ENCODE results near the gene UQCRC1.

UQCRC1 gene

GRCh38 chr3:48607519-48607918, 1.9 kb downstream of the UQCRC1 start (continued):
- TF ChIP-seq ATF2 (tag by site-specific recombination; IDR thresholded peaks at IDR 0.05; ENCODE audit: low read depth) (peak; percentile 59; the same call in 1 of the 2 replicates), ZNF660 (tag by site-specific recombination; IDR thresholded peaks at IDR 0.05) (no peak)

GRCh38 chr3:48601622-48601994, 7.8 kb downstream of the UQCRC1 start:
- Histone ChIP-seq H3K36me3 (ENCODE audit: control insufficient read depth in 2 of 2, insufficient read depth in 1 of 2, low read length in 2 of 2) (peaks cover 6 to 98% of the 10 kb centered on the region in 2 experiments; a peak in 2 of 3 replicates), H3K9me3 (ENCODE audit: control insufficient read depth, insufficient read depth, low read depth, low read length) (no peaks in the 10 kb centered on the region), H3K4me1 (ENCODE audit: control insufficient read depth, insufficient read depth, low read length) (no peaks in the 10 kb centered on the region; the same call in 1 of the 2 replicates), H3K27ac (ENCODE audit: extremely low read depth, low read depth, low read length) (no peak overlapping the region), H3K4me3 (ENCODE audit: low read depth, low read length) (no peak overlapping the region)
- ChIA-PET POLR2A (interaction anchor here (0.7 to 1.0 kb wide), 5 partner anchors 22 to 46 kb away, joined by 3 to 5 read pairs (median 3); partner anchors contain the start of genes PFKFB4 and SLC26A6), CTCF (interaction anchor here (0.7 kb wide), 1 partner anchor 9 kb away, joined by 3 read pairs; no protein-coding TSS in a partner anchor)
- TF ChIP-seq ZNF416 (tag by site-specific recombination; IDR thresholded peaks at IDR 0.05) (no peak), ZNF776 (tag by site-specific recombination; IDR thresholded peaks at IDR 0.05; ENCODE audit: borderline replicate concordance) (no peak), GLIS1 (tag by site-specific recombination; IDR thresholded peaks at IDR 0.05) (peak; percentile 32; the same call in 1 of the 2 replicates)

- TF ChIP-seq ZNF324 (tag by site-specific recombination; IDR thresholded peaks at IDR 0.05) (no peak), ZNF280D (tag by site-specific recombination; IDR thresholded peaks at IDR 0.05) (no peak), ZNF600 (tag by site-specific recombination; IDR thresholded peaks at IDR 0.05) (0 out of 2 replicates have a peak, but pooled peaks have one; percentile 10), GLIS2 (tag by site-specific recombination; IDR thresholded peaks at IDR 0.05) (0 out of 2 replicates have a peak, but pooled peaks have one; percentile 18)
- Histone ChIP-seq H3K4me1 (ENCODE audit: control insufficient read depth, insufficient read depth, low read length) (no peaks in the 10 kb centered on the region; the same call in 1 of the 2 replicates), H3K36me3 (ENCODE audit: control insufficient read depth in 2 of 2, insufficient read depth in 1 of 2, low read length in 2 of 2) (peaks cover 6 to 91% of the 10 kb centered on the region in 2 experiments; a peak in 2 of 3 replicates), H3K27ac (ENCODE audit: extremely low read depth, low read depth, low read length) (no peak overlapping the region), H3K9me3 (ENCODE audit: control insufficient read depth, insufficient read depth, low read depth, low read length) (no peaks in the 10 kb centered on the region), H3K4me3 (ENCODE audit: low read depth, low read length) (no peak overlapping the region)
- ChIA-PET CTCF (interaction anchor here (0.7 kb wide), 1 partner anchor 10 kb away, joined by 3 read pairs; no protein-coding TSS in a partner anchor), POLR2A (interaction anchor here (1.0 kb wide), 1 partner anchor 23 kb away, joined by 5 read pairs; no protein-coding TSS in a partner anchor)
Measured at GRCh38 chr3:48600711-48601621, 8.5 kb downstream of the UQCRC1 start.

GRCh38 chr3:48599509-48600285, 9.7 kb downstream of the UQCRC1 start:
- ChIA-PET POLR2A (interaction anchor here (1.8 kb wide), 1 partner anchor 36 kb away, joined by 5 read pairs; the partner anchor contains the start of gene SLC26A6), CTCF (no interaction called here)
- no peak overlapping the region for H3K27ac ChIP-seq (ENCODE audit: extremely low read depth, low read depth, low read length)
- peaks cover 6 to 79% of the 10 kb centered on the region in 2 experiments; a peak in 2 of 3 replicates for H3K36me3 ChIP-seq (ENCODE audit: control insufficient read depth in 2 of 2, insufficient read depth in 1 of 2, low read length in 2 of 2)
- no peak overlapping the region for H3K4me3 ChIP-seq (ENCODE audit: low read depth, low read length)
- TF ChIP-seq HOXC10 (CRISPR knock-in tag; IDR thresholded peaks at IDR 0.05) (no peak), ZNF335 (tag by site-specific recombination; conservative IDR thresholded peaks at IDR 0.05) (peak; percentile 56)
- no peaks in the 10 kb centered on the region for H3K9me3 ChIP-seq (ENCODE audit: control insufficient read depth, insufficient read depth, low read depth, low read length)
- no peaks in the 10 kb centered on the region; the same call in 1 of the 2 replicates for H3K4me1 ChIP-seq (ENCODE audit: control insufficient read depth, insufficient read depth, low read length)
